ENCODE data around the gene TSPAN3. TPM values are rescaled to one million over a fixed set of nuclear protein-coding genes. Genes with fewer than 3 reads are reported as not detected.

TSPAN3 gene
- total RNA-seq, 4 donors from 2014 or later, result 92.2 to 165 (median 131) TPM

- TF ChIP-seq POLR2A (IDR thresholded peaks at IDR 0.05; ENCODE audit: low read depth) (no peak), POLR2AphosphoS5 (IDR thresholded peaks at IDR 0.05) (peak in 1 of 2 donors; percentile 50)
- 22% methylated on average over 13 of the region's 21 CpGs for WGBS
- peak overlapping the region; percentile 35 to 45 (median 38) for H3K4me3 ChIP-seq
- H3K27me3 ChIP-seq, result no peaks in the 10 kb centered on the region
- no peaks in the 10 kb centered on the region for H3K9me3 ChIP-seq
- H3K4me1 ChIP-seq, result peaks cover 0 to 12% (median 11%) of the 10 kb centered on the region in 4 donors
- no peaks in the 10 kb centered on the region for H3K36me3 ChIP-seq
- peak overlapping the region in 3 of 4 donors; percentile 2 to 32 (median 21) for H3K27ac ChIP-seq (replicated peaks in 1 of 4)
- peak; percentile 91 for DNase-seq (ENCODE audit: extremely low spot score)
- intact Hi-C loops (cut with DNase I), result no loop called here
Measured at GRCh38 chr15:77083381-77084160, 12.7 kb upstream of the TSPAN3 start.

GRCh38 chr15:77081971-77082370 is 11.1 kb upstream of the TSPAN3 start:
- WGBS, result 81% methylated on average over 5 of the region's 5 CpGs
- H3K9me3 ChIP-seq, result no peaks in the 10 kb centered on the region
- no peak overlapping the region for H3K4me3 ChIP-seq
- DNase-seq (ENCODE audit: extremely low spot score), result peak; percentile 74
- intact Hi-C loops (cut with DNase I), result no loop called here
- H3K27ac ChIP-seq (replicated peaks in 1 of 4), result no peak overlapping the region
- H3K36me3 ChIP-seq, result no peaks in the 10 kb centered on the region
- no peak for TF ChIP-seq CTCF (IDR thresholded peaks at IDR 0.05)
- no peak for TF ChIP-seq EP300 (IDR thresholded peaks at IDR 0.05)
- TF ChIP-seq POLR2A (IDR thresholded peaks at IDR 0.05; ENCODE audit: low read depth), result no peak
- TF ChIP-seq POLR2AphosphoS5 (IDR thresholded peaks at IDR 0.05), result no peak
- H3K4me1 ChIP-seq, result peaks cover 0 to 12% (median 11%) of the 10 kb centered on the region in 4 donors
- H3K27me3 ChIP-seq, result no peaks in the 10 kb centered on the region

GRCh38 chr15:77076323-77076915 is 5.5 kb upstream of the TSPAN3 start:
- 68% methylated on average over 4 of the region's 4 CpGs for WGBS
- TF ChIP-seq EP300 (IDR thresholded peaks at IDR 0.05), result no peak
- TF ChIP-seq CTCF (IDR thresholded peaks at IDR 0.05), result no peak
- no peak for TF ChIP-seq POLR2AphosphoS5 (IDR thresholded peaks at IDR 0.05)
- TF ChIP-seq POLR2A (IDR thresholded peaks at IDR 0.05; ENCODE audit: low read depth), result no peak
- Histone ChIP-seq H3K27ac (replicated peaks in 1 of 4) (no peak overlapping the region), H3K9me3 (no peaks in the 10 kb centered on the region), H3K4me3 (no peak overlapping the region), H3K27me3 (no peaks in the 10 kb centered on the region), H3K4me1 (peaks cover under 1 to 1% (median under 1%) of the 10 kb centered on the region in 4 donors), H3K36me3 (no peaks in the 10 kb centered on the region)
- intact Hi-C loops (cut with DNase I), result no loop called here
- DNase-seq (ENCODE audit: extremely low spot score), result no peak

DNA sequence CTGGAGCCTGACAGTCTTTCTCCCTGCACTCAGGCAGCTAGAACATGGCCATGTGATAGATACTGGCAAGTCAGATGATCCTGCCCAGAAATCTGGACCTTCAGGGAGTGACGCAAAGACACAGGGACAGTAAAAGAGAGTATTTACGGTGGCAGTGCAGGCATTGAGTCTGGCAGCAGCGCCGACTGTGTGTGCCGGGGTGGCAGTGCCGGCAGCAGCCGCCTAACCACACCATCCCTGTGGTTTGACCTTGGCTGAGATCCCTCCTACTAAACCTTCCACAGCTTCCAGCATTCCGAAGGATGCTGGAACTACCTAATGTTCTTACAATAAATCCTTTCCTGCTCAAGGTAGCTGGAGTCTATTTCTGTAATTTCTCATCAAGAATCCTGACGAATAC is 4.6 kb upstream of the TSPAN3 start:
- no peaks in the 10 kb centered on the region for H3K27me3 ChIP-seq
- intact Hi-C loops (cut with DNase I), result no loop called here
- peaks cover 4 to 5% (median 5%) of the 10 kb centered on the region in 4 donors for H3K4me1 ChIP-seq
- 82% methylated on average over 9 of the region's 9 CpGs for WGBS
- H3K27ac ChIP-seq (replicated peaks in 1 of 4), result no peak overlapping the region
- H3K9me3 ChIP-seq, result no peaks in the 10 kb centered on the region
- no peak for TF ChIP-seq POLR2A (IDR thresholded peaks at IDR 0.05; ENCODE audit: low read depth)
- TF ChIP-seq EP300 (IDR thresholded peaks at IDR 0.05), result no peak
- no peak for TF ChIP-seq CTCF (IDR thresholded peaks at IDR 0.05)
- TF ChIP-seq POLR2AphosphoS5 (IDR thresholded peaks at IDR 0.05), result no peak
- no peak for DNase-seq (ENCODE audit: extremely low spot score)
- no peaks in the 10 kb centered on the region for H3K36me3 ChIP-seq
- H3K4me3 ChIP-seq, result no peak overlapping the region

DNA sequence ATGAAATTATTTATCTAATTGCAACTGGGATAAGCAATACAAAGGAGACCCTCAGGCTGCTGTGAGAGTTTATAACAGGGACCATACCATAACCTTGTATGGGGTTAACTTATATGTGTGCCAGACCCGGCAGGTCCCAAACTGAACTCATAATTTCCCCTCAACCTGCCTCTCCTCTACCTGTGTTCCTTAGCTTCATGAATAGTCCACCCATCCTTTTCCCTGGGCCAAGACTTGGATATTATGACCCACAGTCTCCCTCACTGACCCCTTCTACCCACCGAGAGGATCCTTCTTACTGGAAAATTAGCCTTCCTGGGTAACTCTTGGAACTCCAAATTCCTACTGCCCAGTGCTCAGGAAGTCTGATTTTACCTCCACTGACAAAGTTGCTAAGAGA is 3.4 kb upstream of the TSPAN3 start:
- peak; percentile 82 for DNase-seq (ENCODE audit: extremely low spot score)
- TF ChIP-seq POLR2AphosphoS5 (IDR thresholded peaks at IDR 0.05) (no peak), EP300 (IDR thresholded peaks at IDR 0.05) (no peak), CTCF (IDR thresholded peaks at IDR 0.05) (no peak), POLR2A (IDR thresholded peaks at IDR 0.05; ENCODE audit: low read depth) (no peak)
- Histone ChIP-seq H3K9me3 (no peaks in the 10 kb centered on the region), H3K4me3 (no peak overlapping the region), H3K4me1 (peaks cover 11 to 14% (median 13%) of the 10 kb centered on the region in 4 donors), H3K27me3 (no peaks in the 10 kb centered on the region), H3K36me3 (no peaks in the 10 kb centered on the region), H3K27ac (replicated peaks in 1 of 4) (no peak overlapping the region)
- intact Hi-C loops (cut with DNase I), result no loop called here
- 71% methylated on average over 2 of the region's 2 CpGs for WGBS

All from esophagus muscularis mucosa (tissue), 4 donors.